ENCODE results near the gene MICAL3. TPM values are rescaled to one million over a fixed set of nuclear protein-coding genes. Genes with fewer than 3 reads are reported as not detected.

MICAL3 gene
- total RNA-seq, 1 experiment from 2014 or later: 47.1 TPM

DNA sequence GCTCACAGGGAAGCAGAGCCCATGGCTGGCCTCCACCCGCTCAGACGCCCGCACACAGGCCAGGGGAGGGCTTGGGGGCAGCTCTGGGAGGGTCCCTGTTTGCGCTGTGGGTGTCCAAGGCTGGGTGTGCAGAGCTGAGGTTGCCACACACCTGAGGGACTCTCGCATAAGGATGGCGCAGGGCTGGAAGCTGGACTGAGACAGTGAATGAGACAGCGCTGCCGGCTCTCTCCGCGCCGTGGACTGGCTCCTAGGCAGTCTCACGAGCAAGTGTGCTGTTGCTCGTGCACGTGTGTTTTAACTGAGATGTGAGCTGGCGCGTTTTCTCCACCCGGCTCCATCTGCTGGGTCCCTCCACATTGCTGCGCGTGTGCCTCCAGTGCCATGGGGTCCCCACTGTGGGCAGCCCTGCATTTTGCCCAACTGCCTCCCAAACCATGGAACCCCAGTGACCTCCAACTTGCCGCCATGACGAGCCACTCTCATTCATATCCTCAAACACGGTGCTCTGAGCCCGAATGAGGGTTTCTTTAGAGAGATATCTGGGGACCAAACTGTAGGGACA lies 245.9 kb downstream of the MICAL3 start:
- BruUV-seq (replicated peaks): no TSS peak
- Histone ChIP-seq H3K27ac (ENCODE audit: low read length) (no peak overlapping the region), H3K9me3 (ENCODE audit: control insufficient read depth, insufficient read depth, low read depth, low read length) (no peaks in the 10 kb centered on the region), H3K4me3 (ENCODE audit: low read depth in 2 of 2, low read length in 2 of 2) (no peak overlapping the region), H3K36me3 (ENCODE audit: control insufficient read depth, insufficient read depth, low read length) (no peaks in the 10 kb centered on the region), H3K4me1 (ENCODE audit: control insufficient read depth, insufficient read depth, low read length) (peaks cover 28% of the 10 kb centered on the region), H3K27me3 (ENCODE audit: control insufficient read depth, insufficient read depth, low read length) (no peaks in the 10 kb centered on the region)
- in situ Hi-C loops (cut with HindIII; ENCODE audit: low pct_unique_long_range_greater_than_20kb, low sequenced_read_pairs) (no loop called here), intact Hi-C loops (cut with micrococcal nuclease; ENCODE audit: unreplicated experiment) (no loop called here)
- CTCF ChIA-PET: interaction anchor here (0.9 kb wide), 1 partner anchor 35 kb away, joined by 3 read pairs; no protein-coding TSS in a partner anchor
- DNase-seq (ENCODE audit: low read depth, low spot score): no peak
- ATAC-seq: no peak
- TF ChIP-seq SIN3A (IDR thresholded peaks at IDR 0.05; ENCODE audit: borderline replicate concordance, insufficient read depth, low read depth, low read length) (no peak), TCF7L2 (IDR thresholded peaks at IDR 0.05; ENCODE audit: low read depth, low read length) (no peak), REST (IDR thresholded peaks at IDR 0.05; ENCODE audit: insufficient read depth in 1 of 2, low read depth in 2 of 2, low read length in 1 of 2) (no peak), POLR2AphosphoS5 (IDR thresholded peaks at IDR 0.05; ENCODE audit: low read depth, low read length) (no peak)
- TF ChIP-seq, protein P1, sequence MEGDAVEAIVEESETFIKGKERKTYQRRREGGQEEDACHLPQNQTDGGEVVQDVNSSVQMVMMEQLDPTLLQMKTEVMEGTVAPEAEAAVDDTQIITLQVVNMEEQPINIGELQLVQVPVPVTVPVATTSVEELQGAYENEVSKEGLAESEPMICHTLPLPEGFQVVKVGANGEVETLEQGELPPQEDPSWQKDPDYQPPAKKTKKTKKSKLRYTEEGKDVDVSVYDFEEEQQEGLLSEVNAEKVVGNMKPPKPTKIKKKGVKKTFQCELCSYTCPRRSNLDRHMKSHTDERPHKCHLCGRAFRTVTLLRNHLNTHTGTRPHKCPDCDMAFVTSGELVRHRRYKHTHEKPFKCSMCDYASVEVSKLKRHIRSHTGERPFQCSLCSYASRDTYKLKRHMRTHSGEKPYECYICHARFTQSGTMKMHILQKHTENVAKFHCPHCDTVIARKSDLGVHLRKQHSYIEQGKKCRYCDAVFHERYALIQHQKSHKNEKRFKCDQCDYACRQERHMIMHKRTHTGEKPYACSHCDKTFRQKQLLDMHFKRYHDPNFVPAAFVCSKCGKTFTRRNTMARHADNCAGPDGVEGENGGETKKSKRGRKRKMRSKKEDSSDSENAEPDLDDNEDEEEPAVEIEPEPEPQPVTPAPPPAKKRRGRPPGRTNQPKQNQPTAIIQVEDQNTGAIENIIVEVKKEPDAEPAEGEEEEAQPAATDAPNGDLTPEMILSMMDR (IDR thresholded peaks at IDR 0.05): no peak
- POLR2A ChIA-PET: no interaction called here

DNA sequence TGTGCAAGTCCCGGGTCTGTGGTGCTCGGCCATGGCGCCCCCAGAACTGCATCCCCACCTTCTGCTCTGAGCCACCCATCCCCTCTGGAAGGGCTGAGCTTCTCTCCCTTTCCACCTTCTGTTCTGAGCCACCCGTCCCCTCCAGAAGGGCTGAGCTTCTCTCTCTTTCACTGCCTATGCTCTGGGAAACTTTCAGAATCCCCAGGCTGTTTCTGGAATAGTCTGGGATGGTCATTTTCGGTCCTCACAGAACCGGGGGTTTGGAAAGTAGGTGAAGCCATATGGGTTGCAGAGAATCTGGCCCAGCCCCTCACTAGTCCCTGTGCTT lies 246.7 kb downstream of the MICAL3 start:
- in situ Hi-C loops (cut with HindIII; ENCODE audit: low pct_unique_long_range_greater_than_20kb, low sequenced_read_pairs): no loop called here
- Histone ChIP-seq H3K4me3 (ENCODE audit: low read depth in 2 of 2, low read length in 2 of 2) (peak overlapping the region; percentile 32 to 56), H3K27me3 (ENCODE audit: control insufficient read depth, insufficient read depth, low read length) (no peaks in the 10 kb centered on the region), H3K9me3 (ENCODE audit: control insufficient read depth, insufficient read depth, low read depth, low read length) (no peaks in the 10 kb centered on the region), H3K27ac (ENCODE audit: low read length) (peak overlapping the region; percentile 92), H3K4me1 (ENCODE audit: control insufficient read depth, insufficient read depth, low read length) (peaks cover 29% of the 10 kb centered on the region), H3K36me3 (ENCODE audit: control insufficient read depth, insufficient read depth, low read length) (no peaks in the 10 kb centered on the region)
- ATAC-seq (no peak), DNase-seq (ENCODE audit: low read depth, low spot score) (no peak)
- TF ChIP-seq TCF7L2 (IDR thresholded peaks at IDR 0.05; ENCODE audit: low read depth, low read length): no peak
- TF ChIP-seq SIN3A (IDR thresholded peaks at IDR 0.05; ENCODE audit: borderline replicate concordance, insufficient read depth, low read depth, low read length): no peak
- no peak for TF ChIP-seq REST (IDR thresholded peaks at IDR 0.05; ENCODE audit: insufficient read depth in 1 of 2, low read depth in 2 of 2, low read length in 1 of 2)
- TF ChIP-seq POLR2AphosphoS5 (IDR thresholded peaks at IDR 0.05; ENCODE audit: low read depth, low read length): no peak
- TF ChIP-seq, protein P1 (IDR thresholded peaks at IDR 0.05): no peak
- BruUV-seq (replicated peaks): no TSS peak
- intact Hi-C loops (cut with micrococcal nuclease; ENCODE audit: unreplicated experiment): no loop called here
- ChIA-PET POLR2A (no interaction called here), CTCF (no interaction called here)

Measured in Panc1 (cell line).